HG02678 (cell line): ENCODE data around the gene MT1H.
"Not testable (repeated sequence)": the region's sequence is repeated elsewhere in the genome, so short reads cannot be mapped to it uniquely, and the experiment has no call there.

Source experiments
- ATAC-seq: cut with Tn5 transposase; IDR thresholded peaks from one replicate; pipeline ENCODE4 v1.9.1; 2021; ENCODE audit warnings: mild to moderate bottlenecking, moderate library complexity; ENCODE audit not compliant: unreplicated experiment

Gene MT1H

DNA sequence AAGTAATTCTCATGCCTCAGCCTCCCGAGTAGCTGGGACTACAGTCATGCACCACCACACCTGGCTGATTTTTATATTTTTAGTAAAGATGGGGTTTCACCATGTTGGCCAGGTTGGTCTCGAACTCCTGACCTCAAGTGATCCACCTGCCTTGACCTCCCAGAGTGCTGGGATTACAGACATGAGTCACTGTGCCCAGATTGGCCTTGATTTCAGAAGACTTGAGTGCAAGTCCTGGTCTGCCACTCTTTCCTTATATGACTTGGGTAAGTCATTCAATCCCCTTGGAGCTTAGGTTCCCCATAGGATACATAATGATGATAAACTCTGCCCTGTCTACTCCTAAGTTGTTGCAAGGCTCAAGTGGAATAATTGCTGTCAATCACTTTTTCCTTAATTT lies 47.9 kb downstream of the MT1H start:
- ATAC-seq, result not testable (repeated sequence)
